A673 (cell line): ENCODE data around the gene CLSTN2. TPM values are rescaled to one million over a fixed set of nuclear protein-coding genes. Genes with fewer than 3 reads are reported as not detected.
A peak's percentile ranks its signal among the peaks of the same experiment; 100 is the strongest.

ENCODE experiments used
- BruUV-seq: library from RNA; stranded (reverse); fragments of 400-500 nt; replicated peaks from 2 replicates; lab custom pipeline; 2021; lab: Mats Ljungman, UMichigan
- CTCF ChIA-PET: fragments of 300-600 bp; sonication (Branson Sonifier 250); formaldehyde crosslinking; loops from one replicate; lab custom pipeline; 2022; ENCODE audit warnings: antibody characterized with exemption; lab: Charles Lee
- POLR2A ChIA-PET: fragments of 300-600 bp; sonication (Branson Sonifier 250); formaldehyde crosslinking; loops from one replicate; lab custom pipeline; 2022; ENCODE audit warnings: antibody characterized with exemption; ENCODE audit not compliant: low non-redundant PET; lab: Charles Lee
- DNase-seq: peaks from one replicate; pipeline ENCODE4 v3.0.0-alpha.2; 2015; ENCODE audit warnings: low spot score
- H3K27ac ChIP-seq: fragments of 200-600 bp; sonication (generic); 2 replicates; pipeline ENCODE4 v1.5.1; 2016; ENCODE audit warnings: mixed run types, low read depth, mild to moderate bottlenecking, mixed read lengths, antibody characterized with exemption, low read length; ENCODE audit not compliant: poor library complexity, severe bottlenecking
- H3K27me3 ChIP-seq: fragments of 200-600 bp; sonication (generic); replicated peaks from 2 replicates; pipeline ENCODE4 v1.6.1; 2017; ENCODE audit warnings: mixed run types, low read depth, mild to moderate bottlenecking, mixed read lengths, antibody characterized with exemption, low read length; ENCODE audit not compliant: insufficient read depth, poor library complexity
- H3K36me3 ChIP-seq: fragments of 200-600 bp; sonication (generic); 2 replicates; pipeline ENCODE4 v1.6.1; 2016; ENCODE audit warnings: mixed run types, mild to moderate bottlenecking, mixed read lengths, antibody characterized with exemption, low read length; ENCODE audit not compliant: insufficient read depth, poor library complexity, severe bottlenecking
- H3K4me1 ChIP-seq: fragments of 200-600 bp; sonication (generic); 2 replicates; pipeline ENCODE4 v1.6.1; 2017; ENCODE audit warnings: mixed run types, mild to moderate bottlenecking, mixed read lengths, antibody characterized with exemption, low read length; ENCODE audit not compliant: insufficient read depth, poor library complexity, severe bottlenecking
- H3K4me3 ChIP-seq: fragments of 200-600 bp; sonication (generic); 2 replicates; pipeline ENCODE4 v1.5.1; 2016; ENCODE audit warnings: low read depth, mixed run types, mild to moderate bottlenecking, mixed read lengths, low read length; ENCODE audit not compliant: poor library complexity, severe bottlenecking
- H3K9me3 ChIP-seq: fragments of 200-600 bp; sonication (generic); 2 replicates; pipeline ENCODE4 v1.6.1; 2016; ENCODE audit warnings: mixed run types, low read depth, mild to moderate bottlenecking, mixed read lengths, antibody characterized with exemption, low read length; ENCODE audit not compliant: poor library complexity, severe bottlenecking
- EZH2 ChIP-seq: fragments of 200-600 bp; sonication (generic); IDR thresholded peaks from 2 replicates; pipeline ENCODE4 v1.6.1; 2017; ENCODE audit warnings: borderline replicate concordance, low read depth, mild to moderate bottlenecking, mixed read lengths, antibody characterized with exemption, low read length; ENCODE audit not compliant: poor library complexity, severe bottlenecking
- intact Hi-C: fragments of 100-400 bp; cut with micrococcal nuclease; formaldehyde crosslinking; loops from one replicate; pipeline ENCODE4 v1.10.0; 2022; ENCODE audit not compliant: unreplicated experiment
- total RNA-seq: library from RNA; stranded (reverse); gene quantifications from 2 replicates; pipeline ENCODE4 v1.2.3, GENCODE V29; 2021
- TF ChIP-seq, protein P1 (sequence below): fragments of 300-800, 200-600 bp; sonication (generic); conservative IDR thresholded peaks from 2 replicates; pipeline ENCODE4 v1.5.1; 2017; ENCODE audit warnings: low read depth, mild to moderate bottlenecking, antibody characterized with exemption, low read length, moderate library complexity, mixed read lengths

CLSTN2 gene
- total RNA-seq, 1 experiment from 2014 or later, result 50.7 TPM

DNA sequence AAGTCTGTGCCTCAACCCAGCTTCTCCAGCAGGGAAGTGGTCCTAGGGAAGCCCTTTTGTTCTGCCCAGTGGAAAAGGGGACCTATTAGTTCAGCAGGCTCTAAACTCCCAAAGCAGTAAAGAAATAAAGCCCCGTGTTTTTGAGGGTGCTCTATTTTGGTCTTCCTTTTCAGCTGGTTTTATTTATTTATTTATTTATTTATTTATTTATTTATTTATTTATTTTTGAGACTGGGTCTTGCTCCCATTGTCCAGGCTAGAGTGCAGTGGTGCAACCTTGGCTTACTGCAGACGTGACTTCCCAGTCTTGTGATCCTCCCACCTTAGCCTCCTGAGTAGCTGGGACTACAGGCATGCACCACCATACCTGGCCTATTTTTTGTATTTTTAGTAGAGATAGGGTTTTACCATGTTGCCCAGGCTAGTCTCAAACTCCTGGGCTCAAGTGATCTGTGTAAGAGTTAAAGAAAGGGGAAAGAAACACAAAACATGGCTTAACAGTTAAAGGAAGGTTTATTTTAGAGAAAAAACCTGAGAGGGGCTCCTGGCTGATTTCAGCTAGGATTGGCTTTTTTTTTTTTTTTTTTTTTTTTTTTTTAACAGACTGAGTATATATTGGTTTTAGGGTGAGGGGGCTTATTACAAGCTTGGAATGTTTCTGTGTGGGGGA lies 154.6 kb downstream of the CLSTN2 start:
- Histone ChIP-seq H3K27me3 (no peaks in the 10 kb centered on the region), H3K27ac (no peak overlapping the region), H3K9me3 (no peaks in the 10 kb centered on the region), H3K36me3 (no peaks in the 10 kb centered on the region), H3K4me3 (no peak overlapping the region), H3K4me1 (peaks cover 4% of the 10 kb centered on the region)
- no peak for DNase-seq
- CTCF ChIA-PET, result no interaction called here
- BruUV-seq, result no TSS peak
- intact Hi-C loops, result no loop called here
- no peak for TF ChIP-seq EZH2
- TF ChIP-seq, protein P1, sequence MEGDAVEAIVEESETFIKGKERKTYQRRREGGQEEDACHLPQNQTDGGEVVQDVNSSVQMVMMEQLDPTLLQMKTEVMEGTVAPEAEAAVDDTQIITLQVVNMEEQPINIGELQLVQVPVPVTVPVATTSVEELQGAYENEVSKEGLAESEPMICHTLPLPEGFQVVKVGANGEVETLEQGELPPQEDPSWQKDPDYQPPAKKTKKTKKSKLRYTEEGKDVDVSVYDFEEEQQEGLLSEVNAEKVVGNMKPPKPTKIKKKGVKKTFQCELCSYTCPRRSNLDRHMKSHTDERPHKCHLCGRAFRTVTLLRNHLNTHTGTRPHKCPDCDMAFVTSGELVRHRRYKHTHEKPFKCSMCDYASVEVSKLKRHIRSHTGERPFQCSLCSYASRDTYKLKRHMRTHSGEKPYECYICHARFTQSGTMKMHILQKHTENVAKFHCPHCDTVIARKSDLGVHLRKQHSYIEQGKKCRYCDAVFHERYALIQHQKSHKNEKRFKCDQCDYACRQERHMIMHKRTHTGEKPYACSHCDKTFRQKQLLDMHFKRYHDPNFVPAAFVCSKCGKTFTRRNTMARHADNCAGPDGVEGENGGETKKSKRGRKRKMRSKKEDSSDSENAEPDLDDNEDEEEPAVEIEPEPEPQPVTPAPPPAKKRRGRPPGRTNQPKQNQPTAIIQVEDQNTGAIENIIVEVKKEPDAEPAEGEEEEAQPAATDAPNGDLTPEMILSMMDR, result no peak
- POLR2A ChIA-PET, result interaction anchor here (1.1 kb wide), 1 partner anchor 484 kb away, joined by 3 read pairs; no protein-coding TSS in a partner anchor

DNA sequence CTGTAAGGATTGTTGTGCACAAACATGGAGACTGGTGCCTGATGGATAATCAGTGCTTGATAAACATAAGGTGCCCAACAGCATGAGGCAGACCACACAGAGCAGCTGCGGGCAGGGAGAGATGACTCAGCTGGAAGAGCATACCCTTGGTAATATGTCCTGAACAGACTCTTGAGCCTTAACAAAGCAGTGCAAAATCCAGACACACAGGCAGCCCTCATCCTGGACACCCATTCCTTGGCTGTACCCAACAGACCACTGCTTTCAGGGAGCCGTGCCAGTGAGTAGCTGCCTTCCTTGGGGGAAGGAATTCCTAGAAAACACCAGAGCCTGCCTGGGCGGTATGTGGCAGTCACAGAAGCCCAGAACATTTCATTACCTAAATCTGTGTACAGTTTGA lies 156.2 kb downstream of the CLSTN2 start:
- H3K27ac ChIP-seq, result no peak overlapping the region
- POLR2A ChIA-PET, result no interaction called here
- no TSS peak for BruUV-seq
- CTCF ChIA-PET, result no interaction called here
- intact Hi-C loops, result no loop called here
- H3K9me3 ChIP-seq, result no peaks in the 10 kb centered on the region
- no peaks in the 10 kb centered on the region for H3K27me3 ChIP-seq
- peaks cover 4% of the 10 kb centered on the region for H3K4me1 ChIP-seq
- no peak for DNase-seq
- no peaks in the 10 kb centered on the region for H3K36me3 ChIP-seq
- TF ChIP-seq, protein P1, result no peak
- TF ChIP-seq EZH2, result no peak
- no peak overlapping the region for H3K4me3 ChIP-seq

DNA sequence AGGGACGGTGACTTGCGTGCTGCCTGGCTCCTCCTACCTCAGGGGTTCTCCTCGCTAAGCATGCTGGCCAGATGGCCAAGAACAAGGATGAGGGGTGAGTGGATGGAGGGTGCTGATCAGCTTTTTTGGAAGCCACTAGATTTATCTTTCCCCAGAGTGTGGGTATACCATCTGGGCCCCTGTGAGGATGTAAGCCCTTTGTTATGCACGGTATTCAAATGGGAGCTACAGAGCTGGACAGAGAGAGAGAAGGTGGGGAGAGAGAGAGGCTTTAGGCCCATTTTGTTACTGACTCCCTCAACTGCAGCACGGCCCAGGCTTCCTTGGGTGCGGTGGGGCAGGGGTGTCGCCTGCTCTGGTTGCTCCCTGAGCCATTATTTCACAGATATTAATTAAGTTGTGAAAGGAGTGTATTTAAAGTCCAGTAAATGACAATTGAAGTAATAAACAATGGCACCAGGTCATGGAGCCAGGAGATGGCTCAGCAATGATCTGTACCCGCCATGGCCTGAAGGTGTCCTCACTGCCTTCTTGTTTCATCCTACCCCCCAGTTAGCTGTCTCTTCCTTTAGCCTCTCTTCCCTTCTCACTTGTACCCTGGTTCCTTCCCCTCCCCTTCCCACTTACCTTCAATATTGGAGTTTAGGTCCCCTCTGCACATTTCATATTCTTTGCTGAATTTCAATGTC lies 158.0 kb downstream of the CLSTN2 start:
- BruUV-seq, result no TSS peak
- H3K27me3 ChIP-seq, result no peaks in the 10 kb centered on the region
- no peak overlapping the region for H3K27ac ChIP-seq
- DNase-seq, result no peak
- H3K9me3 ChIP-seq, result no peaks in the 10 kb centered on the region
- no peak overlapping the region for H3K4me3 ChIP-seq
- POLR2A ChIA-PET, result no interaction called here
- intact Hi-C loops, result no loop called here
- CTCF ChIA-PET, result no interaction called here
- no peaks in the 10 kb centered on the region for H3K36me3 ChIP-seq
- no peak for TF ChIP-seq EZH2
- TF ChIP-seq, protein P1, result peak; percentile 40
- H3K4me1 ChIP-seq, result peaks cover 4% of the 10 kb centered on the region
